Adrenal gland (tissue), 12 donors: ENCODE measurements around the gene C1RL. TPM values are rescaled to one million over a fixed set of nuclear protein-coding genes. Genes with fewer than 3 reads are reported as not detected.

Experiments used
- DNase-seq, 7 donors: peaks; one replicate each; pipeline ENCODE4 v3.0.0-alpha.2; 2019 to 2020
- H3K27ac ChIP-seq, 5 donors: fragments of 200-600 bp; sonication (generic) in 4 of 5; 1 replicate in 3 of 5; 2 replicates in 2 of 5; pipeline versions ENCODE4 v1.5.1 to v1.8.0; 2016 to 2020; ENCODE audit warnings: mild to moderate bottlenecking in 1 of 5
- H3K27me3 ChIP-seq: fragments of 200-600 bp; 2 replicates; pipeline ENCODE4 v1.8.0; 2021
- H3K36me3 ChIP-seq, 2 donors: fragments of 200-600 bp; replicated peaks in 1 of 2; 1 replicate in 1 of 2; 2 replicates in 1 of 2; pipeline versions ENCODE4 v1.5.1 to v1.8.0; 2018 to 2022
- H3K4me1 ChIP-seq, 2 donors: fragments of 200-600 bp; replicated peaks in 1 of 2; 1 replicate in 1 of 2; 2 replicates in 1 of 2; pipeline versions ENCODE4 v1.5.1 to v1.8.0; 2018 to 2021
- H3K4me3 ChIP-seq, 4 donors: fragments of 200-600 bp; sonication (generic) in 3 of 4; one replicate each; pipeline ENCODE4 v1.5.1; 2016 to 2018
- H3K9me3 ChIP-seq, 3 donors: fragments of 200-600 bp; sonication (generic) in 1 of 3; replicated peaks in 1 of 3; 1 replicate in 2 of 3; 2 replicates in 1 of 3; pipeline versions ENCODE4 v1.5.1 to v1.8.0; 2016 to 2021
- POLR2A ChIP-seq, 2 donors: fragments of 450-650 bp; IDR thresholded peaks; one replicate each; pipeline ENCODE4 v1.6.1; 2017; ENCODE audit warnings: antibody characterized with exemption in 2 of 2, mild to moderate bottlenecking in 2 of 2, moderate library complexity in 1 of 2
- WGBS, 4 donors: extraction: QIAGEN DNeasy Blood & Tissue Kit in 2 of 4; methylation state at CpG; one replicate each; pipeline versions ENCODE4 v1.1.5 to v1.1.7; 2013 to 2017; 5-methylcytosine and 5-hydroxymethylcytosine counted together
- intact Hi-C, 2 donors: fragments of 100-400 bp; cut with DNase I; formaldehyde crosslinking; loops; one replicate each; pipeline versions ENCODE4 v1.14.1 to v1.15.0; 2022 to 2023
- polyA plus RNA-seq, 3 donors: library from polyadenylated mRNA; stranded (reverse); fragments of 200-250 nt in 2 of 3; fragments of 350-450 nt in 1 of 3; fragmentation: Illumina TruSeq in 1 of 3; extraction: RNeasy Lipid Tissue Mini Kit (QIAGEN cat#74804) in 1 of 3; gene quantifications; one replicate each; pipeline ENCODE4 v1.2.3, GENCODE V29; 2013 to 2014
- total RNA-seq, 9 donors: library from RNA; depleted of rRNA in 4 of 9; stranded (reverse); fragments of >200 nt in 4 of 9; fragments of 120-200 nt in 1 of 9; fragmentation: NEBNext Ultra II Directional in 1 of 9; extraction: Animal tissue kit (Norgen Biotek cat#: 25700) in 1 of 9; gene quantifications; one replicate each; pipeline versions ENCODE4 v1.1.0 to v1.2.4, GENCODE V29; 2013 to 2023
- TF ChIP-seq, protein P1 (sequence below), 6 experiments: fragments of 450-650 bp in 4 of 6; fragments of 200-600 bp in 2 of 6; sonication (generic) in 1 of 6; IDR thresholded peaks; 1 replicate in 5 of 6; 2 replicates in 1 of 6; pipeline versions ENCODE4 v1.5.1 to v1.8.0; 2016 to 2021; ENCODE audit warnings: antibody characterized with exemption in 6 of 6, mild to moderate bottlenecking in 2 of 6, moderate library complexity in 1 of 6
- donor health status: healthy with polysubstance abuse.
- donor health status: Bipolar disorder and iron deficiency.
- donor health status: DM: yes; HTN: yes; CAD: no.
- donor health status: DM: no; HTN: no; CAD: no.
- donor health status: DM: no; HTN: no; CAD: no.
- donor health status: DM: yes; HTN: yes; CAD: no.

Gene C1RL
- total and polyA plus RNA-seq, 12 donors, result 33.3 to 407 (median 157) TPM

DNA sequence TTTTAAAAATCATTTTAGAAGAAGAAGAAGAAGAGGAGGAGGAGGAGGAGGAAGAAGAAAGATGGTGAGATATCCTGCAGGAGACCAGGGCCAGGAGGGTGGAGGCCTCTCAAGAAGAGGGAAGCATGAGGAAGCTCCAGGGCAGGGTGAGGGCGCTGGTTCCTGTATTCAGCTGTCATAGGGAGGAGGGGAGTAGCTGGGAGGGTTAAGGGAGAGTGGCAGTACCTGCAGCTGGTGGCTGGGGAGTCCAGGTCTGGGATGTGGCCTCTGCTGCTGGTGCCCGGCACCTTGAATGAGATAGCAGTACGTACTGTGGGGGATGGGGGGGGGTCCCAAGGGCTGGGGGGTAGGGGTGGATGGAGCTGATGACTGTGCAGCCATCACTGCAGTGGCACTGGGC is 9.9 kb upstream of the C1RL start:
- Histone ChIP-seq H3K27me3 (no peaks in the 10 kb centered on the region), H3K27ac (no peak overlapping the region), H3K9me3 (no peaks in the 10 kb centered on the region), H3K4me3 (no peak overlapping the region), H3K4me1 (peaks cover 7 to 22% of the 10 kb centered on the region in 2 donors), H3K36me3 (peaks cover 0 to 7% of the 10 kb centered on the region in 2 donors)
- WGBS, 4 donors, result 66 to 93% (median 86%) methylated on average over 2 to 3 of the region's 3 CpGs
- TF ChIP-seq, protein P1, sequence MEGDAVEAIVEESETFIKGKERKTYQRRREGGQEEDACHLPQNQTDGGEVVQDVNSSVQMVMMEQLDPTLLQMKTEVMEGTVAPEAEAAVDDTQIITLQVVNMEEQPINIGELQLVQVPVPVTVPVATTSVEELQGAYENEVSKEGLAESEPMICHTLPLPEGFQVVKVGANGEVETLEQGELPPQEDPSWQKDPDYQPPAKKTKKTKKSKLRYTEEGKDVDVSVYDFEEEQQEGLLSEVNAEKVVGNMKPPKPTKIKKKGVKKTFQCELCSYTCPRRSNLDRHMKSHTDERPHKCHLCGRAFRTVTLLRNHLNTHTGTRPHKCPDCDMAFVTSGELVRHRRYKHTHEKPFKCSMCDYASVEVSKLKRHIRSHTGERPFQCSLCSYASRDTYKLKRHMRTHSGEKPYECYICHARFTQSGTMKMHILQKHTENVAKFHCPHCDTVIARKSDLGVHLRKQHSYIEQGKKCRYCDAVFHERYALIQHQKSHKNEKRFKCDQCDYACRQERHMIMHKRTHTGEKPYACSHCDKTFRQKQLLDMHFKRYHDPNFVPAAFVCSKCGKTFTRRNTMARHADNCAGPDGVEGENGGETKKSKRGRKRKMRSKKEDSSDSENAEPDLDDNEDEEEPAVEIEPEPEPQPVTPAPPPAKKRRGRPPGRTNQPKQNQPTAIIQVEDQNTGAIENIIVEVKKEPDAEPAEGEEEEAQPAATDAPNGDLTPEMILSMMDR (IDR thresholded peaks at IDR 0.05), result no peak
- TF ChIP-seq POLR2A (IDR thresholded peaks at IDR 0.05), result no peak
- intact Hi-C loops, result loop anchor here (10.0 kb wide), 2 partner anchors 154 to 164 kb away; partner anchors contain the start of gene PTPN6 (in 1 of the 2)
- no peak for DNase-seq

DNA sequence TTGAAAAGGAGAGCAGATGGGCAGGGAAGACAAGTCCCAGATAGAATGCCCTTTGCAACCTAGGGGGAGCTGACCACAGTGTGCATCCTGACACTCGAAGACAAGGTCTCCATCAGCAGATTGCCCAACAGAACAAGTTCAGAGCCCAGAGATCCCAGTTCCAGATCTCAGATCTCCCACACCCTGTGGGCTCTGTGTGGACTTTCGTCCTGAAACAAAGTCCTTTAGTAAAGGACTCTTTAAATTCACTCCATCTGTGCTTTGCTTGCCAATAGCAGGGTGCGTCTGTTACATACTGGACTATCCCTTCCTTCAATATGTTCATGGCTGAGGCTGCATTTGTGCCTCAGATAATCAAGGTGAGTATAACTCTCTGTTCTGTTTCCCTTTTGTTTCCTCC is 8.7 kb upstream of the C1RL start:
- Histone ChIP-seq H3K4me3 (no peak overlapping the region), H3K4me1 (peaks cover 1 to 19% of the 10 kb centered on the region in 2 donors), H3K27ac (no peak overlapping the region), H3K36me3 (peaks cover 0 to 7% of the 10 kb centered on the region in 2 donors), H3K27me3 (no peaks in the 10 kb centered on the region), H3K9me3 (no peaks in the 10 kb centered on the region)
- DNase-seq, result no peak
- WGBS, 4 donors, result 83 to 100% (median 86%) methylated on average over 3 of the region's 3 CpGs
- no peak for TF ChIP-seq POLR2A (IDR thresholded peaks at IDR 0.05)
- TF ChIP-seq, protein P1 (IDR thresholded peaks at IDR 0.05), result no peak
- intact Hi-C loops, result loop anchor here (10.0 kb wide), 2 partner anchors 153 to 163 kb away; partner anchors contain the start of gene PTPN6 (in 1 of the 2)

DNA sequence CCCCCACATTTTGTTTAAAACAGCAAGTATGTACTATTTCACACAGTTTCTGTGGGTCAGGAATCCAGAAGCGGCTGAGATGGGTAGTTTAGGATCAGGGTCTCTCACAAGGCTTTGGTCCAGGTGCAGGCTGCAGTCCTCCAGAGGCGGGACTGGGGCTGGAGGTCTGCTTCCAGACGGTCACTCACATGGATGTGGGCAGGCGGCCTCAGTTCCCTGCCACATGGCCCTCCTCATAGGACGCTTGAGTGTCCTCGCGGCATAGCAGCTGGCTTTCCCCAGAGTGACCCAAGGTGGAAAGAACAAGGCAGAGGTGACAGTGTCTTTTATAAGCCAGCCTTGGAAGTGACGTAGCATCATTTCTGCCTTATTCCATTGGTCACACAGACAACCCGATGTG is 7.9 kb upstream of the C1RL start:
- no peak for DNase-seq

DNA sequence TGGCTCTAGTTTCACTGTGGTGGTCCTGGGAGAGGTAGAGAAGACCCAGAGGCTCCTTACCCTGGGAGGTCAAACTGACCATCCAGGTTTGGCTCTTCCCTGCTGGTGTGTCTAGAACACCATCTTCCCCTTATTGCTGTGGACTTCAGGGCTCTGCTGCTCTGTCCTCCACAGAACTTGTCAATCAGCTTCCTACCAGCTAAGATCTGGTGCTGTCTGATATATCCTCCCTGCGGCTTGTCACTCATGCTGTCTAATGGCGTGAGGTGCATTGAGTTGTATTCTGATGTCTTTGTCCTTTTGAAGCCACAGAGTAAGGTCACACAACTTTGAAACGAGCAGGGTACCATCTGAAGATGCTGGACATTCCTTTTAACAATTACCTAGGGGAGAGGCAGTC is 7.2 kb upstream of the C1RL start:
- Histone ChIP-seq H3K4me3 (no peak overlapping the region), H3K9me3 (no peaks in the 10 kb centered on the region), H3K4me1 (peaks cover 0 to 18% of the 10 kb centered on the region in 2 donors), H3K36me3 (peaks cover 0 to 7% of the 10 kb centered on the region in 2 donors), H3K27me3 (no peaks in the 10 kb centered on the region), H3K27ac (no peak overlapping the region)
- intact Hi-C loops, result loop anchor here (10.0 kb wide), 2 partner anchors 151 to 161 kb away; partner anchors contain the start of gene PTPN6 (in 1 of the 2)
- TF ChIP-seq, protein P1 (IDR thresholded peaks at IDR 0.05), result no peak
- no peak for TF ChIP-seq POLR2A (IDR thresholded peaks at IDR 0.05)
- no peak for DNase-seq
- 83 to 95% (median 88%) methylated on average over 3 of the region's 3 CpGs for WGBS, 4 donors

More for the DNA sequence above, 7.9 kb upstream of the C1RL start:
- Histone ChIP-seq H3K4me1 (peaks cover 0 to 18% of the 10 kb centered on the region in 2 donors), H3K36me3 (peaks cover 0 to 7% of the 10 kb centered on the region in 2 donors), H3K27ac (no peak overlapping the region), H3K4me3 (no peak overlapping the region), H3K9me3 (no peaks in the 10 kb centered on the region), H3K27me3 (no peaks in the 10 kb centered on the region)
- WGBS, 4 donors, result 88 to 93% (median 92%) methylated on average over 5 to 9 of the region's 9 CpGs
- intact Hi-C loops, result loop anchor here (10.0 kb wide), 2 partner anchors 152 to 162 kb away; partner anchors contain the start of gene PTPN6 (in 1 of the 2)
- TF ChIP-seq POLR2A (IDR thresholded peaks at IDR 0.05), result no peak
- TF ChIP-seq, protein P1 (IDR thresholded peaks at IDR 0.05), result no peak
